Gastroesophageal sphincter (tissue), 4 donors: ENCODE measurements around the gene CCDC83. TPM values are rescaled to one million over a fixed set of nuclear protein-coding genes. Genes with fewer than 3 reads are reported as not detected.

Source experiments
- total RNA-seq, 4 donors: library from RNA; depleted of rRNA; stranded (reverse); fragments of >200 nt; gene quantifications; one replicate each; pipeline ENCODE4 v1.1.0, GENCODE V29; 2016

CCDC83 gene
- total RNA-seq, 4 donors from 2014 or later = not detected

Other genes with a start within 250 kb of the CCDC83 start
- 10 to 100 TPM; 11.0 to 34.2 (median 19.8) TPM for gene DLG2, start 228.0 kb upstream of the CCDC83 start, total RNA-seq
- 10 to 100 TPM; 40.2 to 63.2 (median 47.0) TPM for gene TMEM126B, start 226.8 kb upstream of the CCDC83 start, total RNA-seq
- 10 to 100 TPM; 17.3 to 33.9 (median 26.2) TPM for gene TMEM126A, start 207.4 kb upstream of the CCDC83 start, total RNA-seq
- gene CREBZF, start 190.3 kb upstream of the CCDC83 start, total RNA-seq = 10 to 100 TPM; 27.4 to 96.0 (median 46.0) TPM
- gene CCDC89, start 169.2 kb upstream of the CCDC83 start, total RNA-seq = 1 to 10 TPM; 1.7 to 3.4 (median 1.7) TPM
- 10 to 100 TPM in 2 of 4 donors, 1 to 10 TPM in 2; 4.7 to 23.6 (median 8.4) TPM for gene SYTL2, start 44.2 kb upstream of the CCDC83 start, total RNA-seq
- 100 to 1,000 TPM; 237 to 286 (median 263) TPM for gene PICALM, start 213.7 kb downstream of the CCDC83 start, total RNA-seq